ENCODE data around the gene VSIG1. TPM values are rescaled to one million over a fixed set of nuclear protein-coding genes. Genes with fewer than 3 reads are reported as not detected.

The VSIG1 gene
- polyA plus RNA-seq, 4 donors = 0.50 to 1.3 (median 1.1) TPM

GRCh38 chrX:108059801-108060200 lies 14.9 kb downstream of the VSIG1 start:
- DNase-seq (ENCODE audit: low read depth in 4 of 4, low spot score in 3 of 4) = no peak

DNA sequence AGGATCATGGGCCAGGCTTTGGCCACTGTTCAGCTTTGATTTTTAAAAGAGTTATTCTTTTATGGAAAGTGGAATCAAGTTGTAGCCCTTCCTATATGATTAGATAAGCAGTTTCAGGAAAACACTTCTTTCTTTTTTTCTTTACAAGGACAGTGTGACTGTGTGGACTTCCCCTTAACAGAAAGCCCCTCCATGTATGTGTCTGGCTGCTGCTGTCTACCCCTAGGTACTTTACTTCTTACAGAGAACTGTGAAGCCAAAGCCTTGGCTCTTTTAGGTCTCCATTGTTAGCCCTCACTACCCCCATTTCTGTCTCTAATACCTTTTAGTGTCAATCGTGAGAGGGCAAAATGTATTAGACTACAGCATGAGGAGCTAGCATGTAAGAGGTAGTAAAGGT lies 19.1 kb downstream of the VSIG1 start:
- DNase-seq (ENCODE audit: low read depth in 4 of 4, low spot score in 3 of 4) = no peak

DNA sequence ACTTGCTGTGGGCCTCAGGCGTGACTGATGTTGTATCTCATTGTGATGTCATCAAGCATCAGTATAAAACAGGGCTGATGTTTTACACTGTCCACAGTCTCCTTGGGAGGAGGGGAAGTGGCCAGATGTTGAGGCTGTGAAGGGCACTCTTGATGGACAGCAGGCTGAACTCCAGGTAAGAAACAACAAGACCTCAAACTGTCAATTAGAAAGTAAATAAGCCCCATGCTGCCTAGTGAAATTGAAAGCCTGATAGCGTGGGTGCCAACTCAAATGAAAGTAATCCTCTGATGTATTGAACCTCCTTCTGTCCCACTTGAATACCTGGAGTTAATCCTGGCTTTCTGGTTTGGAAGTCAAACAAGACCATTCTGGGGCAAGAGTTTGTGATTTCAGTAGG lies 19.7 kb downstream of the VSIG1 start:
- no peak for DNase-seq (ENCODE audit: low read depth in 4 of 4, low spot score in 3 of 4)

GRCh38 chrX:108068121-108068520 lies 23.3 kb downstream of the VSIG1 start:
- no peak for DNase-seq (ENCODE audit: low read depth in 4 of 4, low spot score in 3 of 4)

DNA sequence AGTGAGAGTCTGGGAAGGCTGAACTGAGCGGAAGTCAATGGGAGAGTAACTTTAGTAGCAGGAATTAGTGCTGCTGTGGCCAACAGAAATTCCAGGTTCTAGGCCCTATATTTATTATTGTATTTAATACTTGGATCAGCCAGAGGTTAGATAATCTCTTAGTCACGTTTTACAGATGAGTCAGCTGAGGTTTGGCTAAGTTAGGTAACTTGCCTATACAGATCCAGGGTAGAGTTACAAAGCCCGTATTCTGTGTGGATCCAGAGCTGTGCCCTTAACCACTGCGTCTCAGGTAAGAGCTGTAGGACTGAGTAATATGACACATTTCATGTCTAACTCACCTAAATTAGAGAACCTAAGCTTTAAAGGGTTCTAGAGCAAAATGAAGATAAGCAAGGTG lies 26.0 kb downstream of the VSIG1 start:
- no peak for DNase-seq (ENCODE audit: low read depth in 4 of 4, low spot score in 3 of 4)

DNA sequence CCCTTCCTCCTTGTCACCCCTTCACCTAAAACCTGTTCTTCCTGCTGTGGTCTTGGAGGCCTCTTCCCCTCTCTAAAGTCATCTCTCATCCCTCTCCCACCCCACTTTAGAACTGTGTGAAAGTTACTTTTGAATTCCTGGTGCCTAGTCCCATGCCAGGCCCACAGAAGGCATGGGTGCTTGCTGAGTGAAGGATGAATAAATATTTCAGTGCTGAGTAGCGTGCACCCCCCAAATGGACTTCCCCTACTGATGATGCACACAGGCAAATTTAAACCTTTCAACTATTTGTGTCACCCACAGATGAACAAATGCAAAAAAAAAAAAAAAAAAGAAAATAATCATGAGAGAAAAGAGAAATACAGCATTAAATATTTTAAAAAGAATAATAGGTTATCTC lies 26.7 kb downstream of the VSIG1 start:
- DNase-seq (ENCODE audit: low read depth in 4 of 4, low spot score in 3 of 4) = no peak

- DNase-seq (ENCODE audit: low read depth in 4 of 4, low spot score in 3 of 4) = no peak
Measured at GRCh38 chrX:108072746-108073145, 27.9 kb downstream of the VSIG1 start.

DNA sequence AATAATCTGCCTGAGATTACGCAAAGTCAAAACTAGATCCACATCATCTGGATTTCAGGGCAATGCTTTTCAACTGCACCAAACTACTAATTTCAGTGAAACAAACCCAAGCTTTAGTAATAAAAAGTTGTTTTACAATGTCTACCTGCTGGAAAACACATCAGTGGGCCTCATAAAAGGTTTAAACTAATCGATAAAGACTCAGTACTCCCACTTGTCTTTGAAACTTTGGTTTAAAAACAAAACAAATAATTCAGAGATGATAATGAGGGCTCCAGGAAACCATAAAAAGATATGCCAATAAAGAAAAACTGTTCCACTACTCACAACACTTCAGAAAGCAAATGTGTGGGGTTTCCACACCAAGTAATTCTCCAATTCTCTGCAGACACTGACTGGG lies 36.2 kb downstream of the VSIG1 start:
- no peak for DNase-seq (ENCODE audit: low read depth in 4 of 4, low spot score in 3 of 4)

DNA sequence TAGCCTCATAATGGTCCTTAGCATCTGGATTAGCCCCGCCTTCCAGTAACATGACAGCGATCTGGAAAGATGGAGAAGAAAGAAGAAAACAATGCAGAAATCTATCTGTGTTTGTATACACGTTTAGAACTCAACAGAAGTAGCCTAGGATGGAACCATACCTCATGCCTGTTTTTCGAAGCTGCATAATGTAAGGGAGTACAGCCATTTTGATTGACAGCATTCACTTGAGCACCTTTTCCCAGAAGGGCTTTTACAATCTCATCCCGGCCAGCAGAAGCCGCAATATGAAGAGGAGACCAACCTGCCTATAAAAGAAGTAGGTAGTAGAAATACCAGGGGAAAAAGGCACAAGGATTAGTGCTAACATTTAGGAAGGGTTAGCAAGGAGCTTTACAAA lies 42.9 kb downstream of the VSIG1 start:
- no peak for DNase-seq (ENCODE audit: low read depth in 4 of 4, low spot score in 3 of 4)

GRCh38 chrX:108088511-108088910 lies 43.6 kb downstream of the VSIG1 start:
- no peak for DNase-seq (ENCODE audit: low read depth in 4 of 4, low spot score in 3 of 4)

- DNase-seq (ENCODE audit: low read depth in 4 of 4, low spot score in 3 of 4) = peak in 1 of 4 donors; percentile 1
Measured at GRCh38 chrX:108090491-108091263, 45.8 kb downstream of the VSIG1 start.

DNA sequence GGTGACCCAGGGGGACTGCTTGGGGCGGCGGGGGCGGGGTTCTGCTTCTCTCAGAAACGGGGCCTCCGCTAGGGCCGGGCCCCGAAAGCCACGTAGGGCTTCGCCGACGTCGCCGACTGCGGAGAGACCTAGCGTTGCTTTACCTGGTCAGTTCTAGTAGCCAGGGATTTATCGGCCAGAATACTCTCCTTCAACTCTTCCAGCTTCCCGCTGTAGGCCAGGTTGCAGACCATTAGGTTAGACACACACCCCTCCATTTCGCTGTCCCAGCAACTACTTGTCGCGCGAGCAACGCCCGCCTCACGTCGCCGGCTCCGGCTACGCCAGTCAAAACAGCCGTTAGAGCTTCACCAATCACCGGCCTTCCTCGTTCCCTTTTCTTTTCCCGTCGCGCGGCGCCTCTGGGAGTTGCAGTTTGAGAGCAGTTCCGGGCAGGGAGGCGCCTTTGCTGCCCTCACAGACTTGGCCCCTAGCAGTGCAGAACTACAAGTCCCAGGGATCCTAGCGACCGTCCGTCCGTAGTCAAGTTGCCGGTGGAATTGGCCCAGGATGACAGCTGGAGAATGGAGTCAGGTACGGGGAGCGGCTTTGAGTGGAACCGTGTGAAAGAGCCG lies 46.5 kb downstream of the VSIG1 start, which contains the start of the genes ATG4A and PSMD10:
ATG4A (plus strand) TSS at position 515 of the 614 bp plus-strand sequence; CDS start at position 564, 49 bp downstream.
PSMD10 (minus strand) TSS at position 279 of the 614 bp plus-strand sequence; CDS start at position 257, 22 bp downstream.
- peak; percentile 79 to 89 (median 84) for DNase-seq (ENCODE audit: low read depth in 4 of 4, low spot score in 3 of 4)

- DNase-seq (ENCODE audit: low read depth in 4 of 4, low spot score in 3 of 4) = peak in 1 of 4 donors; percentile 0
Measured at GRCh38 chrX:108091878-108092291, 47.0 kb downstream of the VSIG1 start.

GRCh38 chrX:108097380-108097779 lies 52.5 kb downstream of the VSIG1 start:
- DNase-seq (ENCODE audit: low read depth in 4 of 4, low spot score in 3 of 4) = no peak

- no peak for DNase-seq (ENCODE audit: low read depth in 4 of 4, low spot score in 3 of 4)
Measured at GRCh38 chrX:108105473-108105872, 60.6 kb downstream of the VSIG1 start.

- no peak for DNase-seq (ENCODE audit: low read depth in 4 of 4, low spot score in 3 of 4)
Measured at GRCh38 chrX:108114541-108114940, 69.7 kb downstream of the VSIG1 start.

DNA sequence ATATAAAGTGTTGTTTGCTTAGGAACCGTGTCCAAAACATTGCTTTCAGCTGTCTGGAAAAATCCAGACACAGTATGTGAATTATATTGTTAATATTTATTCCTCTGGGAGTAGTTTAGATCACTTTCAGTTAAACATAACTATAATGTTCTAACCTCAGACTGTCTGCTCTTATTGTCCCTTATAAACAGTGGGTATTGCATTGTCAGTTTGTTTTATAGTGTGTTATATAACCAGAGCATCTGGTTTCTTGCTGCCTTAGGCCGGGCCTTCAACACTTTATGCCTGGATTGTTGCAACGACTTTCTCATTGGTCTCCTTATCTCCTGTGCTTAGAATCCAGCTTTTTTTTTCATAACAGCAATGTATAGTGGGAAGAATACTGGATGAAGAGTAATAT lies 73.1 kb downstream of the VSIG1 start:
- peak in 1 of 4 donors; percentile 2 for DNase-seq (ENCODE audit: low read depth in 4 of 4, low spot score in 3 of 4)

GRCh38 chrX:108121291-108121690 lies 76.4 kb downstream of the VSIG1 start:
- DNase-seq (ENCODE audit: low read depth in 4 of 4, low spot score in 3 of 4) = no peak

- DNase-seq (ENCODE audit: low read depth in 4 of 4, low spot score in 3 of 4) = no peak
Measured at GRCh38 chrX:108122748-108123147, 77.9 kb downstream of the VSIG1 start.

- no peak for DNase-seq (ENCODE audit: low read depth in 4 of 4, low spot score in 3 of 4)
Measured at GRCh38 chrX:108123591-108124366, 78.9 kb downstream of the VSIG1 start.

DNA sequence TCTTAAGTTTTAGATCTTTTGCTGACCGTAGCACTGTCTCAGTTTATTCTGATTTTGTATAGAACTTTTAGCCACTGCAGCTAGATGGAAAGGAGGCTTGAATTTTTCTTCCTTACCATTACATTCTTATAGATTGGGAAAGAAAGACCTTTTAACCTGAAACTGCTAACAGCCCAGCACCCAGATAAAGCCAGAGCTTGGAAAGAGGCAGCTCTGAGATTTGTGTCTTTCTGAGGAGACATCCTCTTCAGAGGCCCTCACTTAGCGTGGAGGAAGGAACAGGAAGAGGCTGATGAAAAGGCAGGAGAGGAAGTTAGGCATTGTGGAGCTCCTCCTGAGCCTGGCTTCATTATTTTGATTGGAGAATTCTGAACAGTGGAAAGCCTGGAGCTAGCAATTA lies 81.8 kb downstream of the VSIG1 start:
- DNase-seq (ENCODE audit: low read depth in 4 of 4, low spot score in 3 of 4) = no peak

All from left renal pelvis (tissue), 4 donors.